Fibroblast of pulmonary artery (primary cell): ENCODE data around the gene LAMTOR2.

Experiments
- DNase-seq: peaks from one replicate; pipeline ENCODE4 v3.0.0-alpha.2; 2010; ENCODE audit warnings: low read depth
- H3K4me3 ChIP-seq: replicated peaks from 2 replicates; pipeline ENCODE4 v1.5.1; 2011; ENCODE audit warnings: low read depth, mild to moderate bottlenecking, control low read depth, low read length, moderate library complexity
- TF ChIP-seq, protein P1 (sequence below): IDR thresholded peaks from 2 replicates; pipeline ENCODE4 v1.5.1; 2011; ENCODE audit warnings: mild to moderate bottlenecking, control low read depth, low read length, inconsistent platforms; ENCODE audit errors: missing control alignments

LAMTOR2 gene

DNA sequence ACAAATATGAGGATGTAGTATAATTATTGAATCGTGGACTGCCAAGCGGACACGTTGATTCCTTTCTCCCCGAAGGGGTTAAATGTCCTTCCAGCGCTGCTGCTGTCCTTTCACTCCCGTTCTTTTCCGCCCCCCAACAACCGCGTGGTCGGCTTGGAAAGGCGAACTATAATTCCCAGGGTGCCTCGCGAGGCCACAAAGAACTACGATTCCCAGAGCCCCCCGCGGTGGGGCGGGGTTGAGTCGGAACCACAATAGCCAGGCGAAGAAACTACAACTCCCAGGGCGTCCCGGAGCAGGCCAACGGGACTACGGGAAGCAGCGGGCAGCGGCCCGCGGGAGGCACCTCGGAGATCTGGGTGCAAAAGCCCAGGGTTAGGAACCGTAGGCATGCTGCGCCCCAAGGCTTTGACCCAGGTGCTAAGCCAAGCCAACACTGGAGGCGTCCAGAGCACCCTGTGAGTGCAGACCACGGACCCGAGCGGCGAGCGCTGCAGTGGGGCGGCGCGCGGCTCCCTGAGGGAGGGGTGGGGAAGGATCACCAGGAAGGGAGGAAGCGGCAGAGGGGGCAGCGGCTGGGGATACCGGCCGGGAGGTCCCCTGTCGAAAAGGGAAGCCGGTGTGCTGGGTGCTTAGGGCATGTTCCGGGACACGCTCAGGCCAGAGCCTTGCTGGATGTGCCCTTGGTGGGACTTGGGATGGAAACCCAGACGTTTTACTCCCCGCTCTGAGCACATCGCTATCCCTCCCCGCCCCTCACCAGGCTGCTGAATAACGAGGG is at the start of gene LAMTOR2:
Gene LAMTOR2, plus strand, starts transcription at position 283 of the 781 bp plus-strand sequence. Its CDS starts 108 bp downstream, at position 391.
- H3K4me3 ChIP-seq = peak within 1 kb of the TSS; percentile 98
- TF ChIP-seq, protein P1, sequence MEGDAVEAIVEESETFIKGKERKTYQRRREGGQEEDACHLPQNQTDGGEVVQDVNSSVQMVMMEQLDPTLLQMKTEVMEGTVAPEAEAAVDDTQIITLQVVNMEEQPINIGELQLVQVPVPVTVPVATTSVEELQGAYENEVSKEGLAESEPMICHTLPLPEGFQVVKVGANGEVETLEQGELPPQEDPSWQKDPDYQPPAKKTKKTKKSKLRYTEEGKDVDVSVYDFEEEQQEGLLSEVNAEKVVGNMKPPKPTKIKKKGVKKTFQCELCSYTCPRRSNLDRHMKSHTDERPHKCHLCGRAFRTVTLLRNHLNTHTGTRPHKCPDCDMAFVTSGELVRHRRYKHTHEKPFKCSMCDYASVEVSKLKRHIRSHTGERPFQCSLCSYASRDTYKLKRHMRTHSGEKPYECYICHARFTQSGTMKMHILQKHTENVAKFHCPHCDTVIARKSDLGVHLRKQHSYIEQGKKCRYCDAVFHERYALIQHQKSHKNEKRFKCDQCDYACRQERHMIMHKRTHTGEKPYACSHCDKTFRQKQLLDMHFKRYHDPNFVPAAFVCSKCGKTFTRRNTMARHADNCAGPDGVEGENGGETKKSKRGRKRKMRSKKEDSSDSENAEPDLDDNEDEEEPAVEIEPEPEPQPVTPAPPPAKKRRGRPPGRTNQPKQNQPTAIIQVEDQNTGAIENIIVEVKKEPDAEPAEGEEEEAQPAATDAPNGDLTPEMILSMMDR = no peak
- DNase-seq = peak; percentile 96

DNA sequence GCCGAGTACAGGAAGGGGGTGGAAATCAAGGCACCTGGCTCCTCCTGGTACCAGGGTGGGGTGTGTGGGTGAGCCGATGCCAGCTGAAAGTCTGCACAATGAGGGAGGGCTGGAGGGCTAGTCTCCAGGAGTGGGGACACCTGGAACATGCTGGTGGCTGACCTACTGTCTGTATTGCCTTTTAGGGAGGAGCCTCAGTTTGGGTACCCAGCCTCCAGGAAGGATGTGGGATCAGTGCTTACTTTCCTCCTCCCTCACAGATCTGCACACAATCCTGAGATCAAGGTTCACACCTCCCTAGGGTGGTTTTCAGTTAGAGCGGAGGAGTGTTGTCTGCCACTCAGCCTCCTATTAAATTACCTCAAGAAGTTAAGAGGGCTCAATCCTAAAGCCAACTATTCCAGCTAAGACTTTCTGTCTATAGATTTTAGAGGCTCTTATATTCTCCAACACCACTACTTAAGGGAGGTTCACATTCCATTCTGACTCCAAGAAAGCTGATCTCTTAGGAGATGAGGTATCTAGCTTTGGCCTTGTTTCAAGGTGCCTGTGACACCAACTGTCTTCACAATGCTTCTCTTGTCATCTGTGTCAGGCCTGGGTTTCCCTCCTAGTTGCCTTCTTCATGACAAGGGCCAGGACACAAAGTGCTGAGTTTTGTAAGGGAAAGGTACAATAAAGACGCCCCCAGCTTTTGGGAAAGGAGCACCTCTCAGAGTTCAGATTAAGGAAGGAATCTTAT is 49.6 kb upstream of the LAMTOR2 start:
- no peak overlapping the region for H3K4me3 ChIP-seq
- TF ChIP-seq, protein P1 = no peak
- DNase-seq = no peak

DNA sequence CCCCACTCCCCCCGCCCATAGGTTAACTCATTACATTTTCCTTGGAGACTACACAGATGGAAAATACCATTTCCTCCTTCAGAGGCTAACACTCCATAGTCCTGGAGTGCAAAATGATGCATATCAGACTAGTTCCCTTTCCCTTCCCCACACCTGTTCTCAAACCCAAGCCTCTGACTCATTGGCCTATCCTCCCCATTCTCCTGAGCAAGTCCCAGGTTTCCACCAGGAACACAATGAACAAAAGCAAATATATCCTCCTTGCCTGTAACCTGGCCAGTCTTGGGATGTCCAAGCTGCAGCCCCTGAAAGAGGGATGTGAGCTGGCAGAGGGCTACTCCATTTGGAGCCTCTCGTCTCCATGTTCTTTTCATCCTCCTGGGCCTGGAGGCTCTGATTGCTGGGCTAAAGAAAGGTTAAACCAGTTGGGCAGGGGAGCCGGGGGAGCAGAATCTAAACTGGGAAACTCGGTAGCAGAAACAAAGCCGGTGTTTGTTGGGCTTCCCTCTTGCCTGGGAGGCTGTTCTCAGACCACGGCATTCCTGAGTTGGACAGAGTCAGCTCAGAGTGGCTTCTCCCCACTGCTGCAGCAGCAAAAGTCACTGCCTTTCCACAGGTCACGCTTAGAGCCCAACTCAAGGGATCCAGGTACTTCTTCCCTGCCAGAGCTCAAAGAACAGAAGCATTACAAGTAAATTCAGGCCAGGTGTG is 47.8 kb upstream of the LAMTOR2 start:
- DNase-seq = no peak
- TF ChIP-seq, protein P1 = no peak
- H3K4me3 ChIP-seq = no peak overlapping the region

DNA sequence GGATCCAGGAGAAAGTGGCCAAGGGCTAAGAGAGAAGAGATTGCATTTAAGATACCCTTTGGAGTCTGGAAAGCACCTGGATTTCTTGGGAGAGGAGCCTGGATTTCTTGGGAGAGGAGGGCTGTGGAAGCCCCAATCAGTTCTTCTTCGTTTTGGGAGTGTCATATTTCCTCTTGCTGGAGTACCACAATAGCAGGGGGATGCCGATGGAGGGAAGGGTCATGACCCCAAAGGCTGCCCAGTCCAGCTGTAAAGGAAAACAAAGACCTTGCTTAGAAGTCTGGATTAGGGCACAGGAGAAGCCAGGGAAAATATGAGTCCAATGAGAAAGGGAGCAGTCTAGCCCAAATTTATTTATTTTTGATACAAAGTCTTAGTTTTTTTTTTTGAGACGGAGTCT is 45.2 kb upstream of the LAMTOR2 start:
- TF ChIP-seq, protein P1 = no peak
- no peak for DNase-seq
- H3K4me3 ChIP-seq = no peak overlapping the region

DNA sequence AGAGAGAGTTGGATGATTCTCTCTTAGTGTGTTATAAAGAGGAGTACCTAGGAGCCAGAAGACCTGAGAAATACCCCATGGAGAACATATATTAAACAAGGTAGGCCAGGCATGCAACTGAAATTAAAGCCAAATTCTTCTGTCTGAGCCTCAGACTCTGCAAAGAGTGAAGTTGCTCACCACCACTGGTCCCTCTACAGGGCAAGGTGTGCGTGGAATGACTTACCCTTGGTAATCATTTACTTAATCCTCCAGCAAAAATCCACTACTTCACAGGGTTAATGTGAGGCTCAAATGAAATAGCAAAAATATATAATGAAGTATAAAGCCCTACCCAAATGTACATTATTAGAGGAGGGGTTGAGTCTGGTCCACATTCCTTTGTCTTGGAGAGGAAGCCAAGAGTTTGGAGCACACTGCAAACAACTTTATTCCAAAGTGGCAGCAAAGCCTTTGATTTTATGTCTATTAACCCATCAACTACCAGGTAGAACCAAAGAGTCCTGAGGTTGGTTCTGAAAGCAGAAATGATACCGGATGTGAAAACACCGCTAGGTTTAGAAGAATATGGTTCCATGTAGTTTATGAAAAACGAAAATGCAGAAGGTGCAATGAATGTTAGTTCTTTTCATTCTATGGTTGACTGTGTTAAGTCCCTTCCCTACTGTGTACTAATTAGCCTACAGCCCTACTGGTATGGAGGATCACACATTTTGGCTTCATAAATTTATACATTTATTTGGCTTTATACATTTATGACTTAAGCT is 42.3 kb upstream of the LAMTOR2 start:
- H3K4me3 ChIP-seq = no peak overlapping the region
- TF ChIP-seq, protein P1 = no peak
- no peak for DNase-seq

DNA sequence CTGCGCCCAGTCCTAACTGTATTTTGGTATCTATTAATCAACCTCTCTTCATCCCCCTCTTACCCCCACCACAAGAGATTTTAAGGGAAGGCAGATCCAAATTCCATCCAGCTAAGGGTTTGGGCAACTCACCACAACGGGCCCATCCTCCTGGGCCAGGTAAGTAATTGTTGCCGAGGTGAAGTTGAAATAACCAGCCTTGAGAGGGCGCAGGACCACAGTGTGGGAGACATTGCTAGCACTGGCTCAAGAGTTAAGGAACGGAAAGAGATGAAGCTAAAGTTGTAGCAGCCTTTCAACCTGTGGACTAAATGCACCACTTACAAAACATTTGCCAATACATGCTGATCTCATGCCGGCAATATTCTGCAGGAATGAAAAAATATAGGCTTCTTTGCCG is 39.8 kb upstream of the LAMTOR2 start:
- no peak overlapping the region for H3K4me3 ChIP-seq
- no peak for DNase-seq
- TF ChIP-seq, protein P1 = no peak
